HepG2 (cell line): Measurements from ENCODE around the gene GAD2.

ENCODE experiments used
- ATF1 ChIP-seq: IDR thresholded peaks from 2 replicates; pipeline ENCODE4 v1.6.1; 2016; ENCODE audit warnings: mild to moderate bottlenecking, control low read depth
- CTCF ChIP-seq: sonication (generic); formaldehyde crosslinking; IDR thresholded peaks from 2 replicates; pipeline ENCODE4 v1.5.0; 2020; ENCODE audit warnings: mild to moderate bottlenecking, missing genetic modification reagents, moderate library complexity
- RFX5 ChIP-seq: IDR thresholded peaks from 2 replicates; pipeline ENCODE4 v1.6.1; 2011; ENCODE audit warnings: low read depth, low read length, improper control_type of control experiment

GRCh38 chr10:26243351-26243720 is 26.8 kb downstream of the GAD2 start:
- TF ChIP-seq ATF1 (no peak), RFX5 (no peak), CTCF (CRISPR knock-in tag) (no peak)
